Measurements from ENCODE around the gene TLE2. TPM values are rescaled to one million over a fixed set of nuclear protein-coding genes. Genes with fewer than 3 reads are reported as not detected.

The TLE2 gene
- total RNA-seq, 1 donor from 2014 or later: not detected

GRCh38 chr19:3058009-3058820 lies 29.1 kb upstream of the TLE2 start:
- H3K27ac ChIP-seq: no peak overlapping the region
- H3K27ac Mint-ChIP-seq: no peak overlapping the region

GRCh38 chr19:3057275-3057714 lies 28.2 kb upstream of the TLE2 start:
- Histone ChIP-seq H2AFZ (replicated peaks) (no peak overlapping the region), H3K9me3 (ENCODE audit: low read depth) (no peaks in the 10 kb centered on the region), H3K36me3 (peaks cover 5% of the 10 kb centered on the region), H3K27me3 (no peaks in the 10 kb centered on the region), H3F3A (ENCODE audit: low read depth) (peaks cover 65% of the 10 kb centered on the region), H3K4me1 (peaks cover 28% of the 10 kb centered on the region), H3K27ac (no peak overlapping the region), H4K20me1 (ENCODE audit: low read depth) (peaks cover 80% of the 10 kb centered on the region), H3K9ac (no peak overlapping the region), H3K79me2 (ENCODE audit: low read depth) (peaks cover 6% of the 10 kb centered on the region), H3K4me3 (no peak overlapping the region), H3K4me2 (peak overlapping the region; percentile 66)
- Mint-ChIP-seq H3K36me3 (peaks cover 15% of the 10 kb centered on the region), H3K27me3 (ENCODE audit: insufficient read depth, low read depth) (peaks cover 6% of the 10 kb centered on the region), H3K4me1 (peaks cover 32% of the 10 kb centered on the region), H3K27ac (no peak overlapping the region), H3K9me3 (no peaks in the 10 kb centered on the region), H3K4me3 (no peak overlapping the region)
- no peak for DNase-seq (ENCODE audit: low spot score)
- TF ChIP-seq EZH2phosphoT487 (IDR thresholded peaks at IDR 0.05): no peak
- TF ChIP-seq EZH2 (IDR thresholded peaks at IDR 0.05): no peak
- no peak for TF ChIP-seq CTCF (IDR thresholded peaks at IDR 0.05)

More at GRCh38 chr19:3058009-3058820, 29.1 kb upstream of the TLE2 start:
- no peaks in the 10 kb centered on the region for H3K9me3 Mint-ChIP-seq
- H3K79me2 ChIP-seq (ENCODE audit: low read depth): peaks cover 6% of the 10 kb centered on the region
- H3K4me2 ChIP-seq: no peak overlapping the region
- H3K36me3 Mint-ChIP-seq: peaks cover 15% of the 10 kb centered on the region
- H3K27me3 Mint-ChIP-seq (ENCODE audit: insufficient read depth, low read depth): peaks cover 6% of the 10 kb centered on the region
- peaks cover 28% of the 10 kb centered on the region for H3K4me1 ChIP-seq
- peaks cover 7% of the 10 kb centered on the region for H3K27me3 ChIP-seq
- TF ChIP-seq EZH2phosphoT487 (IDR thresholded peaks at IDR 0.05) (no peak), EZH2 (IDR thresholded peaks at IDR 0.05) (no peak), CTCF (IDR thresholded peaks at IDR 0.05) (no peak)
- H4K20me1 ChIP-seq (ENCODE audit: low read depth): peaks cover 78% of the 10 kb centered on the region
- peaks cover 65% of the 10 kb centered on the region for H3F3A ChIP-seq (ENCODE audit: low read depth)
- H2AFZ ChIP-seq (replicated peaks): no peak overlapping the region
- DNase-seq (ENCODE audit: low spot score): no peak
- no peaks in the 10 kb centered on the region for H3K9me3 ChIP-seq (ENCODE audit: low read depth)
- peaks cover 32% of the 10 kb centered on the region for H3K4me1 Mint-ChIP-seq
- peaks cover 5% of the 10 kb centered on the region for H3K36me3 ChIP-seq
- H3K4me3 ChIP-seq: no peak overlapping the region
- peak overlapping the region; percentile 43 for H3K4me3 Mint-ChIP-seq
- no peak overlapping the region for H3K9ac ChIP-seq

- H2AFZ ChIP-seq (replicated peaks): no peak overlapping the region
- H3K36me3 ChIP-seq: peaks cover 5% of the 10 kb centered on the region
- H3K4me3 ChIP-seq: peak overlapping the region; percentile 13
- peak overlapping the region; percentile 11 for H3K4me3 Mint-ChIP-seq
- peaks cover 6% of the 10 kb centered on the region for H3K27me3 Mint-ChIP-seq (ENCODE audit: insufficient read depth, low read depth)
- no peaks in the 10 kb centered on the region for H3K27me3 ChIP-seq
- H3K4me2 ChIP-seq: peak overlapping the region; percentile 66
- peak; percentile 76 for DNase-seq (ENCODE audit: low spot score)
- no peaks in the 10 kb centered on the region for H3K9me3 ChIP-seq (ENCODE audit: low read depth)
- no peaks in the 10 kb centered on the region for H3K9me3 Mint-ChIP-seq
- H3K27ac ChIP-seq: no peak overlapping the region
- H3K36me3 Mint-ChIP-seq: peaks cover 15% of the 10 kb centered on the region
- peaks cover 6% of the 10 kb centered on the region for H3K79me2 ChIP-seq (ENCODE audit: low read depth)
- H3F3A ChIP-seq (ENCODE audit: low read depth): peaks cover 65% of the 10 kb centered on the region
- TF ChIP-seq CTCF (IDR thresholded peaks at IDR 0.05): no peak
- TF ChIP-seq EZH2 (IDR thresholded peaks at IDR 0.05): no peak
- no peak for TF ChIP-seq EZH2phosphoT487 (IDR thresholded peaks at IDR 0.05)
- H4K20me1 ChIP-seq (ENCODE audit: low read depth): peaks cover 80% of the 10 kb centered on the region
- peaks cover 28% of the 10 kb centered on the region for H3K4me1 ChIP-seq
- H3K4me1 Mint-ChIP-seq: peaks cover 32% of the 10 kb centered on the region
- H3K9ac ChIP-seq: no peak overlapping the region
- H3K27ac Mint-ChIP-seq: no peak overlapping the region
These were observed 27.5 kb upstream of the TLE2 start for GRCh38 chr19:3056417-3057088.

All from neural progenitor cell (in vitro differentiated cells).